ENCODE measurements around the gene SPSB4. TPM values are rescaled to one million over a fixed set of nuclear protein-coding genes. Genes with fewer than 3 reads are reported as not detected.
A peak's percentile ranks its signal among the peaks of the same experiment; 100 is the strongest.

Gene SPSB4
- total RNA-seq, 1 donor from 2014 or later = 0.98 TPM

- intact Hi-C loops (cut with DNase I) = loop anchor here (10.0 kb wide), 1 partner anchor 79 kb away; no protein-coding TSS in a partner anchor
- H3K4me3 ChIP-seq = no peak overlapping the region
- H3K4me1 ChIP-seq = no peaks in the 10 kb centered on the region
- DNase-seq (ENCODE audit: extremely low spot score in 2 of 2) = no peak
- H3K27ac ChIP-seq = no peak overlapping the region
- TF ChIP-seq POLR2AphosphoS5 (IDR thresholded peaks at IDR 0.05; ENCODE audit: insufficient read depth in 1 of 2, low read depth in 1 of 2) (no peak), POLR2A (IDR thresholded peaks at IDR 0.05) (no peak), CTCF (IDR thresholded peaks at IDR 0.05) (no peak)
- H3K27me3 ChIP-seq = no peaks in the 10 kb centered on the region
- H3K9me3 ChIP-seq = peaks cover 5% of the 10 kb centered on the region
- H3K36me3 ChIP-seq = no peaks in the 10 kb centered on the region
Observed at GRCh38 chr3:141183606-141184005, 132.5 kb downstream of the SPSB4 start.

GRCh38 chr3:141184430-141184829 is 133.3 kb downstream of the SPSB4 start:
- H3K4me3 ChIP-seq = no peak overlapping the region
- H3K4me1 ChIP-seq = no peaks in the 10 kb centered on the region
- no peak overlapping the region for H3K27ac ChIP-seq
- peaks cover 5% of the 10 kb centered on the region for H3K9me3 ChIP-seq
- H3K27me3 ChIP-seq = no peaks in the 10 kb centered on the region
- intact Hi-C loops (cut with DNase I) = loop anchor here (10.0 kb wide), 1 partner anchor 80 kb away; no protein-coding TSS in a partner anchor
- no peak for DNase-seq (ENCODE audit: extremely low spot score in 2 of 2)
- no peak for TF ChIP-seq CTCF (IDR thresholded peaks at IDR 0.05)
- no peak for TF ChIP-seq POLR2A (IDR thresholded peaks at IDR 0.05)
- no peak for TF ChIP-seq POLR2AphosphoS5 (IDR thresholded peaks at IDR 0.05; ENCODE audit: insufficient read depth in 1 of 2, low read depth in 1 of 2)
- H3K36me3 ChIP-seq = no peaks in the 10 kb centered on the region

- H3K4me3 ChIP-seq = no peak overlapping the region
- no peak for DNase-seq (ENCODE audit: extremely low spot score in 2 of 2)
- TF ChIP-seq CTCF (IDR thresholded peaks at IDR 0.05) (no peak), POLR2AphosphoS5 (IDR thresholded peaks at IDR 0.05; ENCODE audit: insufficient read depth in 1 of 2, low read depth in 1 of 2) (no peak), POLR2A (IDR thresholded peaks at IDR 0.05) (no peak)
- no peaks in the 10 kb centered on the region for H3K9me3 ChIP-seq
- intact Hi-C loops (cut with DNase I) = loop anchor here (2.0 to 5.0 kb wide), 2 partner anchors 179 to 192 kb away; no protein-coding TSS in a partner anchor
- H3K27me3 ChIP-seq = no peaks in the 10 kb centered on the region
- H3K27ac ChIP-seq = no peak overlapping the region
- H3K36me3 ChIP-seq = no peaks in the 10 kb centered on the region
- no peaks in the 10 kb centered on the region for H3K4me1 ChIP-seq
Observed at GRCh38 chr3:141191097-141191749, 140.1 kb downstream of the SPSB4 start.

- intact Hi-C loops (cut with DNase I) = loop anchor here (5.0 kb wide), 1 partner anchor 180 kb away; no protein-coding TSS in a partner anchor
- H3K36me3 ChIP-seq = no peaks in the 10 kb centered on the region
- H3K9me3 ChIP-seq = no peaks in the 10 kb centered on the region
- DNase-seq (ENCODE audit: extremely low spot score in 2 of 2) = peak in 1 of 2 donors; percentile 94
- no peak overlapping the region for H3K27ac ChIP-seq
- no peaks in the 10 kb centered on the region for H3K4me1 ChIP-seq
- H3K4me3 ChIP-seq = no peak overlapping the region
- H3K27me3 ChIP-seq = no peaks in the 10 kb centered on the region
- peak in 1 of 2 donors; percentile 50 for TF ChIP-seq POLR2AphosphoS5 (IDR thresholded peaks at IDR 0.05; ENCODE audit: insufficient read depth in 1 of 2, low read depth in 1 of 2)
- TF ChIP-seq CTCF (IDR thresholded peaks at IDR 0.05) = peak; percentile 94 to 100 (median 99)
- no peak for TF ChIP-seq POLR2A (IDR thresholded peaks at IDR 0.05)
Observed at GRCh38 chr3:141192345-141192744, 141.2 kb downstream of the SPSB4 start.

All from vagina (tissue), 2 donors.